Liver (tissue), 3 donors: Measurements from ENCODE around the gene RTEL1.

Experiments used
- CTCF ChIP-seq: fragments of 150-350 bp; IDR thresholded peaks from 2 replicates; pipeline ENCODE4 v1.5.1; 2017; ENCODE audit warnings: improper control_type of control experiment, low read depth, low read length; ENCODE audit not compliant: missing input control
- EGR1 ChIP-seq, 2 donors: IDR thresholded peaks; 2 replicates each; pipeline ENCODE4 v1.6.1; 2016 to 2018; ENCODE audit warnings: antibody characterized with exemption in 2 of 2, low read depth in 2 of 2
- RAD21 ChIP-seq, 2 donors: IDR thresholded peaks; 2 replicates each; pipeline ENCODE4 v1.6.1; 2016; ENCODE audit warnings: antibody characterized with exemption in 2 of 2, mild to moderate bottlenecking in 2 of 2
- SP1 ChIP-seq: IDR thresholded peaks from 2 replicates; pipeline ENCODE4 v1.6.1; 2018; ENCODE audit warnings: antibody characterized with exemption, mild to moderate bottlenecking
- TAF1 ChIP-seq: conservative IDR thresholded peaks from 2 replicates; pipeline ENCODE4 v1.6.1; 2016; ENCODE audit warnings: antibody characterized with exemption, mild to moderate bottlenecking
- TF ChIP-seq, protein P1 (sequence below): IDR thresholded peaks from 2 replicates; pipeline ENCODE4 v1.6.1; 2016; ENCODE audit warnings: antibody characterized with exemption, mild to moderate bottlenecking
- TF ChIP-seq, protein P2 (sequence below): IDR thresholded peaks from 2 replicates; pipeline ENCODE4 v1.6.1; 2016; ENCODE audit warnings: antibody characterized with exemption
- donor health status: healthy.
- donor health status: healthy.

- no peak for TF ChIP-seq EGR1 (IDR thresholded peaks at IDR 0.05; ENCODE audit: low read depth in 2 of 2)
- TF ChIP-seq CTCF: no peak
- no peak for TF ChIP-seq TAF1
- TF ChIP-seq RAD21 (IDR thresholded peaks at IDR 0.05): no peak
- no peak for TF ChIP-seq SP1
- TF ChIP-seq, protein P1, sequence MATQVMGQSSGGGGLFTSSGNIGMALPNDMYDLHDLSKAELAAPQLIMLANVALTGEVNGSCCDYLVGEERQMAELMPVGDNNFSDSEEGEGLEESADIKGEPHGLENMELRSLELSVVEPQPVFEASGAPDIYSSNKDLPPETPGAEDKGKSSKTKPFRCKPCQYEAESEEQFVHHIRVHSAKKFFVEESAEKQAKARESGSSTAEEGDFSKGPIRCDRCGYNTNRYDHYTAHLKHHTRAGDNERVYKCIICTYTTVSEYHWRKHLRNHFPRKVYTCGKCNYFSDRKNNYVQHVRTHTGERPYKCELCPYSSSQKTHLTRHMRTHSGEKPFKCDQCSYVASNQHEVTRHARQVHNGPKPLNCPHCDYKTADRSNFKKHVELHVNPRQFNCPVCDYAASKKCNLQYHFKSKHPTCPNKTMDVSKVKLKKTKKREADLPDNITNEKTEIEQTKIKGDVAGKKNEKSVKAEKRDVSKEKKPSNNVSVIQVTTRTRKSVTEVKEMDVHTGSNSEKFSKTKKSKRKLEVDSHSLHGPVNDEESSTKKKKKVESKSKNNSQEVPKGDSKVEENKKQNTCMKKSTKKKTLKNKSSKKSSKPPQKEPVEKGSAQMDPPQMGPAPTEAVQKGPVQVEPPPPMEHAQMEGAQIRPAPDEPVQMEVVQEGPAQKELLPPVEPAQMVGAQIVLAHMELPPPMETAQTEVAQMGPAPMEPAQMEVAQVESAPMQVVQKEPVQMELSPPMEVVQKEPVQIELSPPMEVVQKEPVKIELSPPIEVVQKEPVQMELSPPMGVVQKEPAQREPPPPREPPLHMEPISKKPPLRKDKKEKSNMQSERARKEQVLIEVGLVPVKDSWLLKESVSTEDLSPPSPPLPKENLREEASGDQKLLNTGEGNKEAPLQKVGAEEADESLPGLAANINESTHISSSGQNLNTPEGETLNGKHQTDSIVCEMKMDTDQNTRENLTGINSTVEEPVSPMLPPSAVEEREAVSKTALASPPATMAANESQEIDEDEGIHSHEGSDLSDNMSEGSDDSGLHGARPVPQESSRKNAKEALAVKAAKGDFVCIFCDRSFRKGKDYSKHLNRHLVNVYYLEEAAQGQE: no peak
- TF ChIP-seq, protein P2, sequence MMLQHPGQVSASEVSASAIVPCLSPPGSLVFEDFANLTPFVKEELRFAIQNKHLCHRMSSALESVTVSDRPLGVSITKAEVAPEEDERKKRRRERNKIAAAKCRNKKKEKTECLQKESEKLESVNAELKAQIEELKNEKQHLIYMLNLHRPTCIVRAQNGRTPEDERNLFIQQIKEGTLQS: no peak
These were observed 14.6 kb downstream of the RTEL1 start for GRCh38 chr20:63672666-63673065.
